Transverse colon (tissue), 3 donors: ENCODE results near the gene STT3B.

Source experiments
- POLR2A ChIP-seq: fragments of 450-650 bp; IDR thresholded peaks from one replicate; pipeline ENCODE4 v1.6.1; 2016; ENCODE audit warnings: antibody characterized with exemption, mild to moderate bottlenecking, moderate library complexity
- TF ChIP-seq, protein P1 (sequence below), 5 experiments: fragments of 200-600 bp in 3 of 5; fragments of 450-650 bp in 2 of 5; sonication (generic) in 3 of 5; IDR thresholded peaks; 1 replicate in 2 of 5; 2 replicates in 3 of 5; pipeline ENCODE4 v1.5.1; 2016 to 2017; ENCODE audit warnings: antibody characterized with exemption in 5 of 5, inconsistent platforms in 3 of 5, mild to moderate bottlenecking in 2 of 5, moderate library complexity in 1 of 5

DNA sequence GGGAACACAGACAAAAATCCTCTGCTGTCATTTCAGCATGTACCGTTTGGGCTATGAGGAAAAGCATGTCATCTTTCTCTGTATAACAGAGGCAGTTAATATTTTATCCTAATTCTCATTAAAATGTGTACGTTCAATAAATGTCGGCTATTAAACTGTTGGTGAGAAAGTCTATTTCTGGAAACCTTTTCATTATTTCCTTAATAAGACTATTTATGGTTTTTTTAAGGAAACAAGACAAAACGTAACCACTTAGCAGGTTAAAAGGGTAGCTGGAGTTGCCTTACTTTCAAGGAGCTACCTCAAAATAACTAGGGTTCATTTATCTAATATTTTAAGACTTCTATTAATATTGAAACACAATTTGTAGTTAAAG lies 1.8 kb upstream of the STT3B start:
- TF ChIP-seq, protein P1, sequence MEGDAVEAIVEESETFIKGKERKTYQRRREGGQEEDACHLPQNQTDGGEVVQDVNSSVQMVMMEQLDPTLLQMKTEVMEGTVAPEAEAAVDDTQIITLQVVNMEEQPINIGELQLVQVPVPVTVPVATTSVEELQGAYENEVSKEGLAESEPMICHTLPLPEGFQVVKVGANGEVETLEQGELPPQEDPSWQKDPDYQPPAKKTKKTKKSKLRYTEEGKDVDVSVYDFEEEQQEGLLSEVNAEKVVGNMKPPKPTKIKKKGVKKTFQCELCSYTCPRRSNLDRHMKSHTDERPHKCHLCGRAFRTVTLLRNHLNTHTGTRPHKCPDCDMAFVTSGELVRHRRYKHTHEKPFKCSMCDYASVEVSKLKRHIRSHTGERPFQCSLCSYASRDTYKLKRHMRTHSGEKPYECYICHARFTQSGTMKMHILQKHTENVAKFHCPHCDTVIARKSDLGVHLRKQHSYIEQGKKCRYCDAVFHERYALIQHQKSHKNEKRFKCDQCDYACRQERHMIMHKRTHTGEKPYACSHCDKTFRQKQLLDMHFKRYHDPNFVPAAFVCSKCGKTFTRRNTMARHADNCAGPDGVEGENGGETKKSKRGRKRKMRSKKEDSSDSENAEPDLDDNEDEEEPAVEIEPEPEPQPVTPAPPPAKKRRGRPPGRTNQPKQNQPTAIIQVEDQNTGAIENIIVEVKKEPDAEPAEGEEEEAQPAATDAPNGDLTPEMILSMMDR (IDR thresholded peaks at IDR 0.05) = no peak
- no peak for TF ChIP-seq POLR2A
